Adipocyte (in vitro differentiated cells): ENCODE measurements around the gene EGR2.

Source experiments
- DNase-seq: peaks from one replicate; pipeline ENCODE4 v3.0.0-alpha.2; 2015; ENCODE audit warnings: low read depth
- H3K27me3 ChIP-seq: replicated peaks from 2 replicates; pipeline ENCODE4 v1.7.0; 2013; ENCODE audit warnings: mild to moderate bottlenecking, low read length, moderate library complexity; ENCODE audit not compliant: control insufficient read depth, insufficient read depth
- H3K36me3 ChIP-seq: 2 replicates; pipeline ENCODE4 v1.7.0; 2013; ENCODE audit warnings: low read length, mild to moderate bottlenecking, moderate library complexity; ENCODE audit not compliant: control insufficient read depth, insufficient read depth, severe bottlenecking
- H3K4me1 ChIP-seq: 2 replicates; pipeline ENCODE4 v1.7.0; 2013; ENCODE audit warnings: mild to moderate bottlenecking, low read length, moderate library complexity; ENCODE audit not compliant: control insufficient read depth, insufficient read depth
- H3K4me3 ChIP-seq: 2 replicates; pipeline ENCODE4 v1.7.0; 2013; ENCODE audit warnings: mild to moderate bottlenecking, low read length, moderate library complexity
- H3K9ac ChIP-seq: 2 replicates; pipeline ENCODE4 v1.7.0; 2013; ENCODE audit warnings: mild to moderate bottlenecking, low read length, moderate library complexity
- H3K9me3 ChIP-seq: 2 replicates; pipeline ENCODE4 v1.7.0; 2013; ENCODE audit warnings: mild to moderate bottlenecking, low read length, moderate library complexity; ENCODE audit not compliant: control insufficient read depth

Gene EGR2

DNA sequence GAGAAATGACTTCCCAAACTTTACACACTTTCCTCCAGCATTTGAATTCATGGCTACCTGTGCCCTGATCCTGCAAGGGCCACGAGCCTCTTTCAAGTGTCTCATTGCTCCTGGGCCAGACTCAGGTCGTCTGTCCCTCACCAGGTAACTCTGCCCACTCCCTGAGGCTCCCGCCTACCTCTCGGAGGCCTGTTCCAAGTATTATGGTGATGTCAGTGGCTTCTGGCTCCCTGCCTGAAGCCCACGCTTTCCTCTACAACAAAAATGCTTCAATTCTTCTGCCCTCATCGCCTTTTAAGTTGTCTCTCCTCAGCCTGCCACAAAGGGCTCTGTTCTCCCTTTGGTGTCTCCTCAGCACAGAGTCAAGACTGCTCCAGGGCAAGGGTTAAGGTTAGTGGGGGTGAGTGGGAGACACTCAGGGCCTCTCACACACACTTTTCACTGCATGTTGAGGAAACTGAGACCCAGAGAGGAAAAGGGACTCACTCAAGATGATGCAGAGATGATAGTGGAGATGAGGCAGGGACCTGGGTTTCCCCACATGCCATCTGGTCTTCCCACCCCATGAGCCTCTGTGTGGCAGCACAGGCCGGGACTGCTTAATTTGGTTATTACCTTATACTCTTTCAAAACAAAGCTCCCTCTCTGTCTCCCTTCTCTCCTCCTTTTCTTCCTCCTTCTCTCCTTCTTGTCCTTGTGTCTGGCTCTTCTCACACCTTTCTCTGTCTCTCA, 28.3 kb upstream of the EGR2 start:
- H3K27me3 ChIP-seq = no peaks in the 10 kb centered on the region
- no peak for DNase-seq
- H3K4me1 ChIP-seq = no peaks in the 10 kb centered on the region
- H3K9me3 ChIP-seq = peaks cover 15% of the 10 kb centered on the region
- H3K4me3 ChIP-seq = no peak overlapping the region
- no peak overlapping the region for H3K9ac ChIP-seq
- H3K36me3 ChIP-seq = no peaks in the 10 kb centered on the region

DNA sequence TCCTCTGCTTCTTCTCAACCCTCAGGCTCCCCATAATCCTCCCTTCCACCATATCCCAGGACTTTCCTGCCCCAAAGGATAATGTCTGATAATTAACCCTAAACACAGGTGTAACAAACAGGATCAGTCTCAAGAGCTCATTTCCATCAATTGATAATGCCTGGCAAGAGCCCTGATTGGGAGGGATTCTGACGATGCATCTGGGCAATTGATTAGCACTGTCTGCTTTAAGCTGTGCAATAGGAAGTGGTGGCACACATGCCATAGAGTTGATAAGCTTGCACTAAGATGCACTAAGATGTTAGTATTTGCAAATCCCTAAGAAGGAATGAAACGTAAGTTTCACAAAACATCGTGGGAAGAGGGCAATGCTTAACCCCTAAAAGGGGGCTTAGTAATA, 27.4 kb upstream of the EGR2 start:
- no peak for DNase-seq
- no peak overlapping the region for H3K9ac ChIP-seq
- H3K36me3 ChIP-seq = no peaks in the 10 kb centered on the region
- H3K4me1 ChIP-seq = no peaks in the 10 kb centered on the region
- H3K27me3 ChIP-seq = no peaks in the 10 kb centered on the region
- peaks cover 15% of the 10 kb centered on the region for H3K9me3 ChIP-seq
- no peak overlapping the region for H3K4me3 ChIP-seq

DNA sequence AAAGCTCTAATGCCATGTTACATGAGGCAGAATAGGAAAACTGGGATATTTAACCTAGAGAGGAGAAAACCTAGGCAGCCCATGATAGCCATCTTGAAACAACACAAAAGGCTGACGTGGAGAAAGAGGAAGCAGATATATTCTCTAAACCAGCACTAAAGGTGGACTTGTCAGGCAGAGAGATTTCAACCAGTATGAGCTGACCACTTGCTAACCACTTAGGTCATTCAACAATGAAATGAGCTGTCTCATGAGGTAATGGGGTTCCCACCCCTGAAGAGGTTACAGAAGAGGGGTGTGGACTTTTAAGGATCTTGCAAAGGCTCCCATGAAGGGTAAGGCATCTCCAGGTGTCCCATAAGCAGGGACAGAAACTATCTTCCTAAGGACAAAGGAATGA, 26.8 kb upstream of the EGR2 start:
- H3K4me1 ChIP-seq = no peaks in the 10 kb centered on the region
- peaks cover 11% of the 10 kb centered on the region for H3K9me3 ChIP-seq
- no peaks in the 10 kb centered on the region for H3K27me3 ChIP-seq
- no peak for DNase-seq
- no peak overlapping the region for H3K4me3 ChIP-seq
- H3K9ac ChIP-seq = no peak overlapping the region
- no peaks in the 10 kb centered on the region for H3K36me3 ChIP-seq

DNA sequence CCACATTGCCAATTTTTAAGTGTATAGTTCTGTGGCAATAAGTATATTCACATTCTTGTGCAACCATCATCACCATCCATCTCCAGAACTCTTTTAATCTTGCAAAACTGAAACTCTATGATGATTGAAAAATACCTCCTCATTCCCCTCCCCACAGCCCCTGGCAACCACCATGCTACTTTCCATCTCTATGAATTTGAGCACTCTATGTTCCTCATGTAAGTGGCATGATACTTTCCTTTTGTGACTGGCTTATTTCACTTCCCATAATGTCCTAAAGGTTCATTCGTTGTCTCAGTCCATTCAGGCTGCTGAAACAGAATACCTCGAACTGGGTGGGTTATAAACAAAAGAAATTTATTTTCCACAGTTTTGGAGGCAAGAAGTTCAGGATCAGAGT, 23.4 kb upstream of the EGR2 start:
- Histone ChIP-seq H3K36me3 (no peaks in the 10 kb centered on the region), H3K9ac (no peak overlapping the region), H3K4me1 (no peaks in the 10 kb centered on the region), H3K4me3 (no peak overlapping the region), H3K27me3 (no peaks in the 10 kb centered on the region), H3K9me3 (no peaks in the 10 kb centered on the region)
- DNase-seq = no peak

DNA sequence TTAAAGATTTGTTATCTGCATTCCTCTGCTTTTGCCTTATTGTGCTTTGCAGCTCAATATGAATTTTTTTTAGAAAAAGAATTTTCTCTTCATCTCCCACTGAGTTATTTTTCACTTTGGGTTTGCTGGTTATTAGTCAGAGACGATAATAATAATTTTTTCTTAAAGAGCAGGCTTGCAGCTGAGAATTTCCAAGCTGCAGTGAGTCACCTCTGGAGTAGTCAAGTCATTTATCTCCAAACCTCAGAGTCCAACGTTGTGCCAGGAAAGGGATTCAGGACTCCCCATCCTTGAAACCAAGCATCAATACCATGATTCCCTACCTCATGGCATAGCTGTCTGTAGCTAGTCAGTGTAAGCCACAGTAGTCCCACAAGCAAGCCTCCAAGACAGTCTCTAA, 15.2 kb upstream of the EGR2 start:
- H3K36me3 ChIP-seq = no peaks in the 10 kb centered on the region
- no peaks in the 10 kb centered on the region for H3K4me1 ChIP-seq
- no peak overlapping the region for H3K4me3 ChIP-seq
- no peaks in the 10 kb centered on the region for H3K9me3 ChIP-seq
- no peak overlapping the region for H3K9ac ChIP-seq
- H3K27me3 ChIP-seq = no peaks in the 10 kb centered on the region
- peak; percentile 32 for DNase-seq

DNA sequence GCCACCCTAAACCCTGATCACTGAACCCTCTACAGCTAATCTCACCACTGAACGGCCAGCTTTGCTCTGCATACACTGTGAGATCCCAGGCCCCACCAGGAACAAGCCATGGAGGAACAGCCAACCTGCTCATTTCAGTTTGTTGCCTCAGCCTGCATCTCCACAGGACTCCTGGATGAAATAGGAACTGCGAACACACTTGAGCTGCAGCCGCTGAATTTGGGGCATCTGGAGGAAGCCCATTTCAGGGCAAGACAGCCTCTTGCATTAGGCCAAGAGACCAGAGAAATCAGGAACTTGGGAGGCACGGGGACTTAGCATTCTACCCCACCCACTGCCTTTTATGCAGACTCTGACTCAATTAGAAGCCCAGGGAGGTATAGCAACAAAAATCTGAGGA, 14.5 kb upstream of the EGR2 start:
- H3K9ac ChIP-seq = no peak overlapping the region
- H3K4me3 ChIP-seq = no peak overlapping the region
- H3K4me1 ChIP-seq = no peaks in the 10 kb centered on the region
- peak; percentile 30 for DNase-seq
- H3K27me3 ChIP-seq = no peaks in the 10 kb centered on the region
- H3K9me3 ChIP-seq = no peaks in the 10 kb centered on the region
- H3K36me3 ChIP-seq = no peaks in the 10 kb centered on the region

DNA sequence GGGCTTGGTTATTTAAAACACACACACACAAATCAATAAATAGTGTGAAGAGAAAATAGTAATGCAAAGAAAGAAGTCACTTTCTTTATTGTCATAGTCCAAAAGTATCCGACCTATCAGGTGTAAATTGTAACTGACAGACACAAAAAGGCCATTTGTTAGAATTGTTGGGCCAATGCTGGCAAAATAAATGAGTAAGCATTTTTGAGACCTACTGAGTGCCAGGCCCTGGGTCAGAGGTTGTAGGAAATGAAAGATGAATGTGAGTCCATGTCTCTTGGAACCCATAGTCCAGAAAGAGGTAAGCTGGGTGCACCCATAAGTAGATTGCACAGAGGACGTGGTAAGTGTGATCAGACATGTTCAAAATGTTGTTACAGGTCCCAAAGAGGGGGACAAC, 13.5 kb upstream of the EGR2 start:
- H3K4me3 ChIP-seq = no peak overlapping the region
- no peak overlapping the region for H3K9ac ChIP-seq
- no peaks in the 10 kb centered on the region for H3K27me3 ChIP-seq
- H3K4me1 ChIP-seq = no peaks in the 10 kb centered on the region
- no peaks in the 10 kb centered on the region for H3K36me3 ChIP-seq
- no peaks in the 10 kb centered on the region for H3K9me3 ChIP-seq
- DNase-seq = no peak

DNA sequence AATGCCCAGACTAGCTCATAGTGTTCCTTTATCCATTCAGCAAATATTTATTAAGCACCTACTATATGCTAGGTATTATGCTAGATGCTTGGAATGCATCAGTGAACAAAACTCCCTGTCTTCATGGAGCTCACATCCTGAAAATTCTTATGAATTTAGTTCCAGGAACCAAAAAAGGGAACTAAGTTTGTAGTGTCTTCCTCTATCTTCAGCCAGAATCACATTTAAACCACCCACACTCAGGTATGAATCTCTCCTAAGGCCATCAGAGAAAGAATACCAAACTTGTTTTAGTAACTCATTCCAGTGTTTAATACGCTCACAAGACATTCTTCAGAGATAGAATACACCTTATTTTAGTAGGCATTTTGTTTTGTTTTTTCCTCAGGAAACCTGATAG, 10.1 kb upstream of the EGR2 start:
- Histone ChIP-seq H3K9ac (no peak overlapping the region), H3K36me3 (no peaks in the 10 kb centered on the region), H3K27me3 (no peaks in the 10 kb centered on the region), H3K9me3 (no peaks in the 10 kb centered on the region), H3K4me1 (no peaks in the 10 kb centered on the region), H3K4me3 (no peak overlapping the region)
- DNase-seq = no peak

DNA sequence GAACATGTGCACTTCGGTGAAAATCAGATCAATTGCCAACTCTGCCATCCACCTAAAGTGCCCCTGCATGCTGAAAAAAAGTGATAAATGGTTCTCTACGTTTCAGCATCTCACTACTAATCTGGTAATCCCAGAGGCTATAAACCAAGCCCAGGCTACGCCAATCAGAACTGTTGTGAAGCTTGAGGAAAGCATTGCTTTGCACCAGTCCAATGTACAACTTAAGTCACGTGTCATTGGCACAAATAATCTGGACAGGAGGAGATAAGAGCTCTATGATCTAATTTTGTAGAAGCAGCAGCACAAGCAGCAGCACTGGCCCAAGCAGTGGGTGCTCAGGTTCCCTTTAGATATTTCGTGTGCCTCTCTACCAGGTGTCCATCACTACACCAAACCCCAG, 4.4 kb upstream of the EGR2 start:
- Histone ChIP-seq H3K36me3 (no peaks in the 10 kb centered on the region), H3K4me1 (peaks cover 16% of the 10 kb centered on the region), H3K4me3 (no peak overlapping the region), H3K9me3 (no peaks in the 10 kb centered on the region), H3K27me3 (no peaks in the 10 kb centered on the region), H3K9ac (no peak overlapping the region)
- DNase-seq = no peak

DNA sequence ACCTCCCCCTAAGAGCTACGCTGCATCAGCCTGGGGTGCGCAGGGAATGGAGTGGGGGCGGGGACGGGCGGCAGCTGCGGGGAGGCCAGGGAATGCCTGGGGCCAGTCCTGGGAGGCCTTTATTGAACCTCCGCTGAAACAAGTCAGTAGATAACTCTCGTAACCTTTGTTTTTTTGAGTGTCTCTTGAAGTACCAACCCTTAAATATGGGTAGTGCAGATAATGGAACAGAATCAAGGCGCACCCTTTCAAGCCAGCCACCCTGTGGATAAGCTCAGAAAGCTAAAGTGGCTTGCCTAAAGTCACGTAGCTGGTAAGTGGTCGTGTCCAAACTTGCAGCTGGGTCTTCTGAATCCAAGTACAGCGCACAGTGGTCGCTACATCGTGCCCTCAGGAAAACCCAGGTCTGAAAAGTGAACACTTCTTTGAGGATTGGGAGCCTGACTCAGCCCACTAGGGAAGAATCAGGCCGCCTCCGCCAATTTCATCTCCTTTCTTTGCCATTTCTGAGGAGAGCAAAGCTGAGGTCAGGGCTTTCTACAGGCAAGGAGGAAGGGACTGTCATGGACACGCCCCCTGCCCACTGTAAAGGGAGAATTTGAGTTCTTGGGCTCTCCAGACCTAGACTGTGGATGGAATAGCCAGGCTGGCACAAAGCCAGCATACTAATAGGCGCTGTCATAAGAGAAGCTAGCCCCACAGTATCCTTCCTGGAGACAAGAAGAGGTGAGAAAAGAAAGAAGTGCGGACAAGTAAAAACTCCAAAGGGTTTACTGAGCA, 3.2 kb upstream of the EGR2 start:
- Histone ChIP-seq H3K4me3 (no peak overlapping the region), H3K36me3 (no peaks in the 10 kb centered on the region), H3K9ac (no peak overlapping the region), H3K4me1 (peaks cover 22% of the 10 kb centered on the region), H3K27me3 (no peaks in the 10 kb centered on the region), H3K9me3 (no peaks in the 10 kb centered on the region)
- no peak for DNase-seq

DNA sequence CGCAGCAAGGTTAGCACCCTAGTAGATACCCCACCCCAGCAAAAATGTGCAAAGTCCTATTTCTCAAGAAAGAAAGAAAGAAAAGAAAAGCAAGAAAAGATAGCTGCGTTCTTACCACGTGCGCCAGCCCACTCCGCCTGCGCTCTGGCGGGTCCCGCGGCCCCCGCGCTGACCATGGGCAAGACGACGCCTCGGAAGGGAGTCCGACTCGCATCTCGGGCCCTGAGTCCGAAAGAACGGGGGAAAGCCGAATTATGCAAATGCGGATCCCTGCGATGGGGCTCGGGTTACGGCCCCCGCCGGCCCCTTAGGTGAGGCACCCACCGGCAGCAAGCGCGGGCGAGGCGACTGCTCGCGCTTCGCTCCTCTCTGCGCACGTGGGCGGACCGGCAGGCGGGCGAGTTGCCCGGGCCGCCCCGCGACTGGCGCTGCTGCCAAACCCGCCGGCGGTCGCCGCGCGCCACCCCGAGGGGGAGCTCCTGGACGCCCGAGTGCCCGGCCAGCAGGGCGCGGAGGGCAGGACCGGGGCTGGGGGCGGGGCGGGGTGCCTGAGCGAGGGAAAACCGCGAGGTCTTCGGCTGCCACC, 2.4 kb upstream of the EGR2 start:
- Histone ChIP-seq H3K9ac (no peak overlapping the region), H3K27me3 (no peaks in the 10 kb centered on the region), H3K4me1 (peaks cover 22% of the 10 kb centered on the region), H3K4me3 (peak overlapping the region; percentile 92), H3K9me3 (no peaks in the 10 kb centered on the region), H3K36me3 (no peaks in the 10 kb centered on the region)
- peak; percentile 46 for DNase-seq
